NCI-H526 (cell line): ENCODE data around the gene TRIM72.
"Not testable (repeated sequence)": the region's sequence is repeated elsewhere in the genome, so short reads cannot be mapped to it uniquely, and the experiment has no call there.

Experiments used
- DNase-seq, 2 experiments: peaks; one replicate each; lab custom pipeline; 2025; lab: John Stamatoyannopoulos, UW

Gene TRIM72, protein sequence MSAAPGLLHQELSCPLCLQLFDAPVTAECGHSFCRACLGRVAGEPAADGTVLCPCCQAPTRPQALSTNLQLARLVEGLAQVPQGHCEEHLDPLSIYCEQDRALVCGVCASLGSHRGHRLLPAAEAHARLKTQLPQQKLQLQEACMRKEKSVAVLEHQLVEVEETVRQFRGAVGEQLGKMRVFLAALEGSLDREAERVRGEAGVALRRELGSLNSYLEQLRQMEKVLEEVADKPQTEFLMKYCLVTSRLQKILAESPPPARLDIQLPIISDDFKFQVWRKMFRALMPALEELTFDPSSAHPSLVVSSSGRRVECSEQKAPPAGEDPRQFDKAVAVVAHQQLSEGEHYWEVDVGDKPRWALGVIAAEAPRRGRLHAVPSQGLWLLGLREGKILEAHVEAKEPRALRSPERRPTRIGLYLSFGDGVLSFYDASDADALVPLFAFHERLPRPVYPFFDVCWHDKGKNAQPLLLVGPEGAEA

DNA sequence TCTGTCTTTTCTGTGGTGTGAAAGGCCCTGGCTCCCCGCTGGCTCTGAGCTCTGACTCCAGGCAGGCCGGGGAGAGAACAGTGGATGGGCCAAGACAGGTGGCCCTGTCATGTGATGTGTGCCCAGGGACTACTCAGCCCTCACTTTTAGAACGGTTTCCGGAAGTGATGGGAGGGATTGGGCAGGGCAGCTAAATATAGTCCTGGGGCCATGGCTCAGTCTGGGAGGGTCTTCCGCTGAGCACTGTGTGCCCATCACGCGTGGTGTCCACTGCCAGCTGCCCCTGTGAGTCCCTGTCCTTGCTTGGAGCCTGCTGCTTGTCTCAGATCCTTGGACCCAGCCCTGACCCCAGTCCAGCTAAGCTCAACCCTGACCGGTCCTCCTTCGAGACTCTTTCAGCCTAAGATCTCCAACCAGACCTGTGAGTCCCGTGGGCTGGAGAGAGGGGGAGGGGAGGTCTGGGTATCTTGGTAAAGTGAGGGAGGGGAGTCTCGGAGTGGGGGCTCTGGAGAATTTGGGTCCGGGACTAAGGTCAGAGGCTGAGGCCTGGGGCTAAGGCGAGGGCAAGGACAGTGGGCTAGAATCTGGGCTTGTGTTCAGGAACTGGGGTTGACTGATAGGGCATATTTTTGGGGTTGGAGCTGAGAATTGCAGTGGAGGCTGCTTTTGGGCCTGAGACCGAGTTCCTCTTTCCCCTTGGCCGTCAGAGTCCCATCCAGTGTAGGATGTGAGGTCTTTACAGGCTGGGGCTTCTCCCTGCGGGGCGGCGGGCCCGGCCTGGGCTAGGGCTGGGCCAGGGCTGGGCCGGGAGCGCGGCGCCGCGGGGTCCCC lies at the start of gene TRIM72:
TRIM72 (plus strand) TSS at position 243 of the 831 bp plus-strand sequence. CDS start 620 bp downstream, outside the sequence.
- DNase-seq: no peak

DNA sequence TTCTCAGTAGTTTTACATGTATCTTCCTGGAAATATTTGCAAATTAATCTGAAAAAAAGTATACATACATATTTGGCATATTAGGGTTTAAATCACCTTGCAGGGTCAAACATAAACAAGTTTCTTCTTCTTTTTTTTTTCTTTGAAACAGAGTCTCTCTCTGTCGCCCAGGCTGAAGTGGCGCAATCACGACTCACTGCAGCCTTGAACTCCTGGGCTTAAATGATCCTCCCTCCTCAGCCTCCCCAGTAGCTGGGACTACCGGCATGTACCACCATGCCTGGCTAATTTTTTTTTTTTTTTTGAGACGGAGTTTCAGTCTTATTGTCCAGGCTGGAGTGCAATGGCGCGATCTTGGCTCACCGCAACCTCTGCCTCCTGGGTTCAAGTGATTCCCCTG lies 46.6 kb upstream of the TRIM72 start:
- DNase-seq: no peak

DNA sequence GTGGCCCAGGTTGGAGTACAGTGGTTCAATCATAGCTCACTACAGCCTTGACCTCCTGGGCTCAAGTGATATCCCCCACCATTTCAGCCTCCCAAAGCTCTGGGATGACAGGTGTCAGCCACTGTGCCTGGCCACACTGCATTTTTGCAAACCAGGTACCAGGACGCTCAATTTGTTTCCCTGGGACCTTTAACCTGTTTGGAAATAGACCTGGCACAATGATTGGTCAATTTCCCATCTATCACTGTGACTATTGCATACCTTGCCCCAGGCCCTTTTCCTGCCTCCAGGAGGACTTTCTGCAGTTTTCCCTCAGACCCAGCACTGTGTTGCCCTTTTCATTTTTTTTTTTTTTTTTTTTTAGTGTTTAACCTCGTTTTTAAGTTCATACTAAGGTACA lies 45.1 kb upstream of the TRIM72 start:
- DNase-seq: no peak

DNA sequence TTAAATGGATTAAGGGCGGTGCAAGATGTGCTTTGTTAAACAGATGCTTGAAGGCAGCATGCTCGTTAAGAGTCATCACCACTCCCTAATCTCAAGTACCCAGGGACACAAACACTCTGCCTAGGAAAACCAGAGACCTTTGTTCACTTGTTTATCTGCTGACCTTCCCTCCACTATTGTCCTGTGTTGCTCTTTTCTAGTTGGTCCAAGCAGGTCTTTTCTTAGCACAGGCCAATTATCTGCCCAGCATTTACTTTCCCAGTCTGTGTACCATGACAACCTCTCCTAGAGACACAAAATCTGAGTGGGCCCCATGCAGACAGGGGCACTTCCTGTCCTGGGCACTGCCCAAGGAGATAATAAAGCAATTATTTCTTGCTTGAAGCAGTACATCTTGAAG lies 43.9 kb upstream of the TRIM72 start:
- not testable (repeated sequence) for DNase-seq

DNA sequence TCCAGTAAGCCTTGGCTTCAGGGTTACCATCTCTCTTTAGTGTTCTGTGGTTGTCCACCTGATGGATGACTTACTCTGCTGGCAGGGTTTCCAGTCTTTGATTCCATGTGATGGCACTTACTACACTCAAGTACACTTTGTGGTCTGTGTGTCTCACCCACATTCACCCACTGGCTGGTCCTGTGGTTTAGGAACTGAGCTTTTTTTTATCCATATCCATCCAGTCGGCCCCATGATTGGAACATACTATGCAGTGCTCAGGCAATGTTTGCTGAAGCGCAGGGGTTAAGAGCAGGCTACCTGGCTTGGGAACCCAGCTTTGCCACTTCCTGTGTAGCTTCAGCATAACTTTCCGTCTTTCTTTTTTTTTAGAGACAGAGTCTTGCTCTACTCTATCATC lies 36.8 kb upstream of the TRIM72 start:
- DNase-seq: no peak

DNA sequence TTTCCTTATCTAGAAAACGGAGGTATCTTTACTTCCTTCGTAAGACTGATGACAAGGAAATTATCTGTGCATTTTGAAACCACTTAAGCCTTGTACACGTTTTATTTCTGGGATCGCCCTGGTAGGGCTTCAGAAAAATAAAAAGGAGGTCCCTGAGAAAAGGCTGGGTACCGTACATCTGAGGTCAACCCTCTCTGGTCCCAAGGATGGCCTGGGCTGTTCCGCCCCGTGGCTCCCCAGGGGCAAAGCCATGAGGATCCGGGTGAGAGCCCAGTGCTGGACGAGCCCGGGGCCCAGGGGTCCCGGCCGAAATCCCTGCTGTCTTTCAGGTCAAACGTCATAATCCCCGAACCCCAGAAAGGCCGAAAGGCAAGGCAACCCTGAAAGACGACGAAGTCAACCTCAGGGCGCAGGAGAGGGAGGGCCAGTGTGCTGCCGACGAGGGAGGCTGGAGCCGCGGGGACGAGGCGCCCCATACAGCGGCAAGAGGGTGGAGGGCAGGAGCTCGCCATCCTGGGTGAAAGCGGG lies 34.6 kb upstream of the TRIM72 start:
- peak in 1 of 2 experiments; percentile 42 for DNase-seq

DNA sequence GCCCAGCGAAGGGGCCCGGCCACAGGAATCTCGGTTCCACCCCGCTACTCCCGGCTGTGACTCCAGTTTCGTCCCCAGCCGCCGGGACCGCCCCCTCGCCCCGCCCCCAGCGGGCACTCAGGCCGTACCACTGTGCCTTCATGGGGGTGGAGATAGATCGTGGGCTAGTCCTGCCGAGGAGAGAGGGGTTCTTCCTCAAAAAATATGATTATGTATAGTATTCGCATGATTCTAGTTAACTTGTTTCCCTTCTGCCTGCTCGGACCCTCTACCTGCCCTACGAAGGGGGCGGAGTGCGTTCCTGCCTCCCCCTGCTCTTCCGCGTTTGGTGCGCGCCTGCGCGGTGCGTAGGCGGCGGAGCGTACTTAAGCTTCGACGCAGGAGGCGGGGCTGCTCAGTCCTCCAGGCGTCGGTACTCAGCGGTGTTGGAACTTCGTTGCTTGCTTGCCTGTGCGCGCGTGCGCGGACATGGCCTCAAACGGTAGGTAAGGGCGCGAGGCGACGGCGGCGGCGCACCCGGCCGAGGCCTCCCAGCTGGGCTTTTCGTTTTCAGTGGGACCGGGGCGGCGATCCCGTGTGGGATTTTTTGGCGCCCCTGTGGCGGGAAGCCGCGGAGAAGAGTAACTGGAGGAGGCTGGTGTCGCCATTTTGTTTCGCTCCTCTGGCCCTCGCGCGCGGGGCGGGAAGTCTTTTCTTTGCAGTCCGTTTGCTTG lies 34.0 kb upstream of the TRIM72 start, which contains the start of gene FUS:
FUS (plus strand) TSS at position 393 of the 713 bp plus-strand sequence; CDS start at position 469, 76 bp downstream.
- DNase-seq: peak; percentile 72 to 92

DNA sequence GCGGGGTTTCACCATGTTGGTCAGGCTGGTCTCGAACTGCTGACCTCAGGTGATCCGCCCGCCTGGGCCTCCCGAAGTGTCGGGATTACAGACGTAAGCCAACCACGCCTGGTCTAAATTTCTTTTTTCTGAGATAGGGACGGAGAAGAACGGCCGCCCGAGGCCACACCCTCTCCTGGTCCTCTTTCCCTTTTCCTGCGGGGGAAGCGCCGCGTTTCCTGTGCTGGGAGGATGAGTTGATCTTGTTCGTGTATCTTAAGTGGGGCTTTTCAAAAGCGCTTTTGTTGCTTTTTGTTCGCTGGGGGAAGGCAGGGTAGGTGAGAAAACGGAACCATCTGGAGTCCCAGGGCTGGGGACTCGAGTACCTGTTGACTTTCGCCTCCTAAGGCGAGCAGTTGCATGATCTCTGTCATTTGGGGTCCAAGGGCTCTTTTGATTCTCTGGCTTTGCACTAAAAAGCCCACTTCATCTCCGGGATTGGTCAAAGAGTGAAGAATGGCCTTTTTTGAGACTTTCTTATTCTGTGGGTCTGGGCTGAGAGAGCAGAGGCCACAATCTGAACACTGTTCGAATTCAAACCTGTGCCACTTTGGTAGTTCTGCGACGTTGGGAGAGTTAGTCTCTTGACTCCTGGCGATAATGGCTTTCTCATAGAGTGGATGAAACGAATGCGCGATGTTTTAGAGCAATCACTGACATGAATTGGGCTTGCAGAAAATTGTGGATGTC lies 32.7 kb upstream of the TRIM72 start:
- DNase-seq: no peak

DNA sequence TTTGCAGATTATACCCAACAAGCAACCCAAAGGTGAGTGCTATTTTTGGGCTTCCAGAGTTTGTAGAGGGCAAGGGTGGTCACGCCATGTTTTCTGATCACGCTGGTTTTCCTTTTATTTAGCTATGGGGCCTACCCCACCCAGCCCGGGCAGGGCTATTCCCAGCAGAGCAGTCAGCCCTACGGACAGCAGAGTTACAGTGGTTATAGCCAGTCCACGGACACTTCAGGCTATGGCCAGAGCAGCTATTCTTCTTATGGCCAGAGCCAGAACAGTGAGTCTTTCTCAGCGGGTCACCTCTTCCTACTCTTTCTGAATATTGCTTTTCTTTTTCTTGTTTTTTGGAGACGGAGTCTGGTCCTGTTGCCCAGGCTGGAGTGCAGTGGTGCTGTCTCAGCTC lies 31.5 kb upstream of the TRIM72 start:
- DNase-seq: no peak

DNA sequence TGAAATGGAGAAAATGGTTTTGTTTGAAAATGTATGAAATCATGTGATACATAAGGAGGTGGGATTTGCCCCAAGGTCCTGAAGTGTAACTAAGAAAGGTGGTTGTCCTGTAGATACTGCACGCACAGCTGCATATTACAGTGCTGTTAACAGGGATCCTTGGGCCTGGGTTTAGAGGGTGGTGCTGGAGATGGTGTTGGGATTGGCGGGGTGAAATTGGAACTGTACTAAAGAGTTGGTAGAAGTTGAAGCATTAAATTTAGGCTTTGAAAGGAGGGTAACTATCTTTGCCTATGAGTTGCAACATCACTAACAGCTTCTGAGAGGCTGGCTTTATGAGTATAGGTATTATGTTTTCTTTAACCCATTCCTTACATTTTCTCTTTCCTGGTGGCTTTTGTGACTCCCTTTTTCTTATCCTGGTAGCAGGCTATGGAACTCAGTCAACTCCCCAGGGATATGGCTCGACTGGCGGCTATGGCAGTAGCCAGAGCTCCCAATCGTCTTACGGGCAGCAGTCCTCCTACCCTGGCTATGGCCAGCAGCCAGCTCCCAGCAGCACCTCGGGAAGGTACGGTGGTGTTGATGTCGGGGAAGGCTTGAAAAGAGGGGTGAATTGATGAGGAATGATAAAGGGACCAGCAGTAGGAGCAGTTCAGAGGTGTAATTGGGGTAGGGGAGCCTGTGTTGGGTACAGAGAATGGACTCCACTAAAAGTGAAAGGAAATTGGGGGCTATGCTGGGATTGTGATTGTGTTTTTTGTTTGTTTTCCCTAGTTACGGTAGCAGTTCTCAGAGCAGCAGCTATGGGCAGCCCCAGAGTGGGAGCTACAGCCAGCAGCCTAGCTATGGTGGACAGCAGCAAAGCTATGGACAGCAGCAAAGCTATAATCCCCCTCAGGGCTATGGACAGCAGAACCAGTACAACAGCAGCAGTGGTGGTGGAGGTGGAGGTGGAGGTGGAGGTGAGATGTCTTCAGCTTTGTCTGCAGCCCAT lies 30.2 kb upstream of the TRIM72 start:
- no peak for DNase-seq

DNA sequence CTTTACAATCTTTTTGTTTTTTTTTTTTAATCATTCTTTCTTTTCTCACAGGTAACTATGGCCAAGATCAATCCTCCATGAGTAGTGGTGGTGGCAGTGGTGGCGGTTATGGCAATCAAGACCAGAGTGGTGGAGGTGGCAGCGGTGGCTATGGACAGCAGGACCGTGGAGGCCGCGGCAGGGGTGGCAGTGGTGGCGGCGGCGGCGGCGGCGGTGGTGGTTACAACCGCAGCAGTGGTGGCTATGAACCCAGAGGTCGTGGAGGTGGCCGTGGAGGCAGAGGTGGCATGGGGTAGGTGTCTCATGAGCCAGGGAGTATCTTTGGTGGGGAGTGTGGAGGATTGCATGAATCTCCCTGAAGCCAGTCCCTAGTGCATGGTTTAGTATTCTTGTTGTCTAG lies 29.0 kb upstream of the TRIM72 start:
- no peak for DNase-seq

DNA sequence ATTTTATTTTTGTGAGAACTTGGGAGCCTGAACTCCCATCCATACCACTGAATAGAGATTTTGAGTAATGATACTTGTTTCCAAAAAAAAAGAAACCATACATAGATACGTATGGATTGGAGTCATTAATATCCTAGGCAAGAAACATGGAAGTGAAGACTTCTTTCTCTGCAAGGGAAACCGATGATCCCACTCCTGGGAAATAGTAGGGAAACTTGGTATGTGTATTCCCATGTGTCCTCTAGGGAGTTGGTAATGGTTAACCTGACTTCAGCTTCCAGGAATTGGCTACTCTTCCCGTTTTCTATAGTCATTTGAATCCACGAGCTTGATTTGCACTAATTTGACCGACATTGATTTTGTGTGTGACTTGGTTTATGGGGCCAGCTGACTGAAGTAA lies 28.6 kb upstream of the TRIM72 start:
- no peak for DNase-seq

DNA sequence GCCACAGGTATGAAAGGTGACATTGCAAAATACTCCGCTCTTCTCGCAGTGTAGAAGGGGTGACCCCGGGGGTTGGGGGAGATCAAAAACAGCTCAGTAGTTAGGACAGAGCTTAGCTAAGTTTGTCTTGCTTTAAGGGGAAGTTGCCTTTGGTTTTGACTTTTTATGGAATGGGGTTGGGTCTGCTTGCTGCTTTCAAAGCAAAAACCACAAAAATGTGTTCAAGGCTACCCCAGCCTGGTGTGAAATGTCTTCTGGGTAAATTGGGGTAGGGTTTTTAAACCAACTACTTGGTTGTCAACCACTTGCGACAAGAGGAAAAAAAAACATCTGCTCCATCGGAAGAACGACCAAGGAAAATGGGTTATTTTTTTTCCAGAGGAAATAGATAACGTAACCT lies 27.7 kb upstream of the TRIM72 start:
- DNase-seq: no peak

DNA sequence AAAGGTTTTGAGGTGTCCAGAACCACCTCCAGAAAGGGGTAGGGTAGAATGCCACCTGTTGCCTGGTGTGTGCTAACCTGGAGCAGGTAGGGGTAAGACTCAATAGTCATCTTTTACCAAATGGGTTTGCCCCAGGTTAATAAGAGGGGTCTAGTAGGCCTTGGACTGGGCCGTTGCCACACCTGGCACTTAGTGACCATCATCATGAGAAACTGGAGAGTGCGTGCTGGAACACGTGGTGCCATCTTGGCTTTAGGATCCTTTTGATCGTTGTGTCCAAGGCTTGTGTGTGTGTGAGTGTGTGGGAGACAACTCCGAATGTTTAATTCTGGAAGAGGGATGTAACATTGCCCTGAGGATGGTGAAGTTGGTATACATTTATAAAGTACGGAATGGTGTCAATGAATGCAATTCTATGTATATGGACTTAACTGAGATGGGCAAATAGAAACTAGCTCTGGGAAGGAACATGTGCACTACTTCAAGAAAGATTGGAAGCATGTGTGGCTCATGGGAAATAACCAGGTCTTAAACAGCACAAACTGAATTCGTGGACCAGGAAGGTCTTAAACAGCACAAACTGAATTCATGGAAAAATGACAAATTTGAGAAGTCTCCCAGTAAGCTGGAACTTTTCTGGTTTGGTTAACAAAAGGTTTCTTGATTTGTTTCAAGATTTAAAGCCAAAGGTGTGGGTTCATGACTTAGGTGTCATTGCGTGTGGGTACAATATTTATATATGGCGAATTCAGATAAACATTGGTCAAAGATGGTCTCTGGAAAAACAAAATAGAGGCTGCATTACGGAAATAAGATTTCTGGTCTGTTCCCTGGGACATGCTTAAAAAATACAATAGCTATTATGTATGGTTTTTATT lies 26.8 kb upstream of the TRIM72 start:
- no peak for DNase-seq

DNA sequence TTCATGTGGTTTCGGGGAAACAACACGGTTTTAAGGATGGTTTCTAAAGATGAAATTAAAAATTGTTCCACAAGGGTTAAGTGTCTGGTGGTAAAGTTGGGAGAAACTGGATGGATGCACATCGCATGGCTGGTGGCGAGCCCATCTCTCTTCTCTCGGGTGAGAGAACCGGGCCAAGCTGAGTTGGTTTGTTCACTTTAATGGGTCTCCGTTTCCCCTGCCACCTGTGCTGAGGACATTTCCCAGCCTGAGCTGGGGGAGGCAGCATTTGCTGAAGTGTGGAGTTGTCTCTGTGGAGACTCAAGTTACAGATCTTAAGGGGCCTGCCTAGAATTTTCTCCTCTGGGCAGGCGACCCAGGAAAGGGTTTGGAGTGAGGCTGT lies 26.1 kb upstream of the TRIM72 start:
- no peak for DNase-seq

DNA sequence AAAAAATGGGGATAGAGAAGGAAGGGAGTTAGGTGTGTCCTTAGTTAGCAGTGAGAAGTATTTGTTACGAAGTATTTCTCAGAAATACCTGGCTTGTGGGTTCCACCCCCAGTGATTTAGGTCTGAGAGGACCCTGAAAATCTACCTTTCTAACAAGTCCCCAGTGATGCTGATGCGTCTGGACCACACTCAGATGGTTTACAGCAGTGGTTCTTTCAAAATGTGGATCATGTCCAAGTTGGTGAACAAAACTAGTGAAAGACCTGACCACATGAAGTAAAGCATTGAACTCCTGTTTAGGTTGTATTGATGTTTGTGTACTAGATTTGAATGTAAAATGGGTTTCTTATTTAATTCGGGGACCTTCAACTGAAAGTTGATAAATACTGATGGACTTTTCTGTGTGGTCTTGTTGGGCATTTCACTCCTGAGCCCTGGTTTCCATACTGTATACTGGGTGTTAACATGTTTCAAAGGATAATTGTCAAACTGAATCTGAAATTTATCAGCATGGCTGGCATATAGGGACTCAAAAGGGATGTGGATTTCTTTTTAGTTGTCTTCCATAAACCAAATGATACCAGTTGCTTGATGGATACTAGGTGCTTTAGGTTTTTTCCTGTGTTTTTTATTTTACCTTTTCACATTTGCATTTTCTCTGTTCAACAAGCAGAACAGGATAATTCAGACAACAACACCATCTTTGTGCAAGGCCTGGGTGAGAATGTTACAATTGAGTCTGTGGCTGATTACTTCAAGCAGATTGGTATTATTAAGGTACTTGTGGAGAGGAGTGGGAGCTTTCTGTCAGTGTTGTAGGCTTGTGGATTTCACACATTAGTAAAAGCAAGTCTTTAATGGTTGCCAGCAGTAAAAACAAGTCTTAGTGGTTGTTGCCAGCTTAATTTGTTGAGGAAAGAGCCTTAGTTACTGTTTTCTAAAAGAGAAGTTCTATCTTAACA lies 25.2 kb upstream of the TRIM72 start:
- DNase-seq: no peak

DNA sequence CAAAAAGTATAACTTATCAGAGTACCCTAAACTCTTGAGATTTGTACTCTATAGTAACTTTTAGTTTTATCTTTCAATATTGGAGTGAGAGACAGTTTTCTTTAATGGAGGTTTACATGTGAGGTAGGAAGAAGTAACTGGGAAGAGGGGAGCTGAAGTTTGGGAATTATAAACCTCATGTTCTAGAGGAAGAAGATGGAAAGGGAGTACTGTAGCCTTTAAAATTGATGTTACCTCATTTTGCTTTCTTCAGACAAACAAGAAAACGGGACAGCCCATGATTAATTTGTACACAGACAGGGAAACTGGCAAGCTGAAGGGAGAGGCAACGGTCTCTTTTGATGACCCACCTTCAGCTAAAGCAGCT lies 24.5 kb upstream of the TRIM72 start:
- DNase-seq: no peak

DNA sequence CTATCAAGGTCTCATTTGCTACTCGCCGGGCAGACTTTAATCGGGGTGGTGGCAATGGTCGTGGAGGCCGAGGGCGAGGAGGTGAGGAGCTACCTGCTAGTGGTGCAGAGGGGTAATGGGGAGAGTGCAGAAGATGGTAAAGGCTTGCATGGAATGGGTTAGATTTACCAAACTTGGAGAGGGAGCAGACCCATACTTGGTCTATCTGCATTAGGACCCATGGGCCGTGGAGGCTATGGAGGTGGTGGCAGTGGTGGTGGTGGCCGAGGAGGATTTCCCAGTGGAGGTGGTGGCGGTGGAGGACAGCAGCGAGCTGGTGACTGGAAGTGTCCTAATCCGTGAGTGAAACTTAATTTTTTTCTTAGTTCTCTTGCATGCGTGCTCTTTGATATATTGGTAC lies 23.9 kb upstream of the TRIM72 start:
- DNase-seq: no peak
